Measurements from ENCODE around the gene YY1. TPM values are rescaled to one million over a fixed set of nuclear protein-coding genes. Genes with fewer than 3 reads are reported as not detected.
A peak's percentile ranks its signal among the peaks of the same experiment; 100 is the strongest.

YY1 gene
- total RNA-seq, 1 donor from 2014 or later, result 58.9 TPM

DNA sequence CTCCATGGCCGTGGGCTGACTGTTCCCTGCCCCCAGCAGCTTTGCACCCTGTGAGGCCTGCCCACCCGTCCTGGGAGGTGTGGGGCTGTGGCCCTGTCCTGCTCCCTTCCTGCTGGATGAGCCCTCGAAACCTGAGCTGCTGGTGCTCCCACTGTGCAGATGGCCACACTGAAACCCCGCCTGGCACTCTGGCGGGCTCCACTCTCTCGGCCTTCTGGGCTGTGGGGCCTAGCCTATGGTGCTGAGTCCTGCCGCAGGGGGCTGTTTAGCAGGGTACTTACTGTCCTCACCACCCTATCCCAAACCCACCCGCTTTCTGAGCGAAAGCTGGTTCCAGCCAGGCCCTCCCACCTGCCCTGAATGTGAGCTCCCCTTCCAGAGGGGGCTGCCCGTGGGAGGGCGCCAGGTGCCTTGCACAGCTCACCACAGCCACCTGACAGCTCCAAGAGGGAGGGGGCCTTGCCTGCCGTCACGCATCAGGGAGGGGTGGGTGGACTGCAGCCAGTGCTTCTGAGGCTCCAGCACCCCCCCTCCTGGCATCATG is 91.5 kb downstream of the YY1 start:
- DNase-seq (ENCODE audit: low spot score), result no peak
- H3K36me3 ChIP-seq, result no peaks in the 10 kb centered on the region
- no peaks in the 10 kb centered on the region for H3K9me3 ChIP-seq (ENCODE audit: low read depth)
- Mint-ChIP-seq H3K4me3 (no peak overlapping the region), H3K27me3 (ENCODE audit: insufficient read depth, low read depth) (peaks cover 5% of the 10 kb centered on the region), H3K4me1 (peaks cover 5% of the 10 kb centered on the region), H3K36me3 (no peaks in the 10 kb centered on the region), H3K9me3 (no peaks in the 10 kb centered on the region), H3K27ac (no peak overlapping the region)
- H2AFZ ChIP-seq (replicated peaks), result no peak overlapping the region
- H3K27ac ChIP-seq, result no peak overlapping the region
- no peak overlapping the region for H3K4me2 ChIP-seq
- no peaks in the 10 kb centered on the region for H3K79me2 ChIP-seq (ENCODE audit: low read depth)
- no peaks in the 10 kb centered on the region for H4K20me1 ChIP-seq (ENCODE audit: low read depth)
- TF ChIP-seq, protein P1, sequence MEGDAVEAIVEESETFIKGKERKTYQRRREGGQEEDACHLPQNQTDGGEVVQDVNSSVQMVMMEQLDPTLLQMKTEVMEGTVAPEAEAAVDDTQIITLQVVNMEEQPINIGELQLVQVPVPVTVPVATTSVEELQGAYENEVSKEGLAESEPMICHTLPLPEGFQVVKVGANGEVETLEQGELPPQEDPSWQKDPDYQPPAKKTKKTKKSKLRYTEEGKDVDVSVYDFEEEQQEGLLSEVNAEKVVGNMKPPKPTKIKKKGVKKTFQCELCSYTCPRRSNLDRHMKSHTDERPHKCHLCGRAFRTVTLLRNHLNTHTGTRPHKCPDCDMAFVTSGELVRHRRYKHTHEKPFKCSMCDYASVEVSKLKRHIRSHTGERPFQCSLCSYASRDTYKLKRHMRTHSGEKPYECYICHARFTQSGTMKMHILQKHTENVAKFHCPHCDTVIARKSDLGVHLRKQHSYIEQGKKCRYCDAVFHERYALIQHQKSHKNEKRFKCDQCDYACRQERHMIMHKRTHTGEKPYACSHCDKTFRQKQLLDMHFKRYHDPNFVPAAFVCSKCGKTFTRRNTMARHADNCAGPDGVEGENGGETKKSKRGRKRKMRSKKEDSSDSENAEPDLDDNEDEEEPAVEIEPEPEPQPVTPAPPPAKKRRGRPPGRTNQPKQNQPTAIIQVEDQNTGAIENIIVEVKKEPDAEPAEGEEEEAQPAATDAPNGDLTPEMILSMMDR (IDR thresholded peaks at IDR 0.05), result no peak
- TF ChIP-seq EZH2 (IDR thresholded peaks at IDR 0.05), result no peak
- TF ChIP-seq EZH2phosphoT487 (IDR thresholded peaks at IDR 0.05), result no peak
- peaks cover 5% of the 10 kb centered on the region for H3K4me1 ChIP-seq
- no peaks in the 10 kb centered on the region for H3F3A ChIP-seq (ENCODE audit: low read depth)
- no peaks in the 10 kb centered on the region for H3K27me3 ChIP-seq
- H3K9ac ChIP-seq, result no peak overlapping the region
- H3K4me3 ChIP-seq, result no peak overlapping the region

DNA sequence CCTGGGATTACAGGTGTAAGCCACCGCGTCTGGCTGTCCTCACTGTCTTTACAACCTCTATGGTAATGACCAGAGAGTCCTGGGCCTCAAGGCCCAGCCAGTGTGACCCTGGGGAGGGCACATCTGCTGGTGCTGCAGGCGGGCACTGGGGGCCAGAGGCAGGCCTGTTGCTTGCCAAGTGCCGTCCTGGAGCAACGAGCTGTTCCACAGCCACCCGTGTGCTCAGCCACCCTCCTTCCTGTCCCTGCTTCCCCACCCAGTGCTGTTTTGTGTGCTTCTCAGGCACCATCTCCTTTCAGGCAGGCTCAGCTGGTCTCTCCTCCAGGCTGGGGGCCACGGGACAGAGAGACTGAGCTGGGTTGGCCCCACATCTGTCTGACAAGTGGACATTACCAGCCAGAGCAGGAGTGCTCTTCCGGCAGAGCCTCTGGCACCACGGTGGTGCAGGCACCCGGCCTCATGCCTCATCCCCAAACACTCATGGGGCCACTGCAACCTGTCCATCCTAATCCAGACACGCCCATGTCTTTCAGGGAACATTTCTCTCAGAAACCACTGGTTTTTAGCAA is 93.2 kb downstream of the YY1 start:
- Histone ChIP-seq H3K36me3 (no peaks in the 10 kb centered on the region), H3K4me3 (no peak overlapping the region), H2AFZ (replicated peaks) (no peak overlapping the region), H3K9me3 (ENCODE audit: low read depth) (no peaks in the 10 kb centered on the region), H3K4me1 (peaks cover 5% of the 10 kb centered on the region), H4K20me1 (ENCODE audit: low read depth) (no peaks in the 10 kb centered on the region), H3K27ac (no peak overlapping the region), H3K27me3 (no peaks in the 10 kb centered on the region), H3K79me2 (ENCODE audit: low read depth) (no peaks in the 10 kb centered on the region), H3K4me2 (no peak overlapping the region), H3K9ac (no peak overlapping the region), H3F3A (ENCODE audit: low read depth) (no peaks in the 10 kb centered on the region)
- no peak overlapping the region for H3K27ac Mint-ChIP-seq
- TF ChIP-seq, protein P1 (IDR thresholded peaks at IDR 0.05), result no peak
- TF ChIP-seq EZH2 (IDR thresholded peaks at IDR 0.05) (no peak), EZH2phosphoT487 (IDR thresholded peaks at IDR 0.05) (no peak)
- H3K27me3 Mint-ChIP-seq (ENCODE audit: insufficient read depth, low read depth), result peaks cover 3% of the 10 kb centered on the region
- no peak overlapping the region for H3K4me3 Mint-ChIP-seq
- H3K36me3 Mint-ChIP-seq, result peaks cover 4% of the 10 kb centered on the region
- H3K4me1 Mint-ChIP-seq, result peaks cover 5% of the 10 kb centered on the region
- H3K9me3 Mint-ChIP-seq, result no peaks in the 10 kb centered on the region
- DNase-seq (ENCODE audit: low spot score), result no peak

MicroRNAs encoded within 50 kb of the gene (microRNA counts, 767-probe panel; counts per million panel counts)
- microRNA hsa-miR-345-5p, result 460 counts per million, percentile 90 among the panel's probes with 10 or more counts

Small RNAs within 50 kb of the gene (microRNA-seq; reads per million reads assigned to microRNA genes)
- gene MIR345 (90.2 reads per million, percentile 74 among the genes with 10 or more reads in this experiment), gene MIR6764 (not detected)

Small RNAs within 50 kb of the gene (small RNA-seq; reads per million reads assigned to genes)
- gene MIR345 (1.3 reads per million, percentile 84 among the genes with 10 or more reads in this experiment), gene RN7SL523P (not detected)

Other genes starting within 250 kb of the YY1 start
- 49.2 and 71.2 TPM in 2 replicates for gene EVL, start 173.7 kb upstream of the YY1 start, total RNA-seq (ENCODE audit: low replicate concordance)
- 0.25 TPM in 1 of 2 replicates, not detected in the other for gene DEGS2, start 79.5 kb upstream of the YY1 start, total RNA-seq (ENCODE audit: low replicate concordance)
- gene SLC25A29, start 67.3 kb downstream of the YY1 start, total RNA-seq (ENCODE audit: low replicate concordance), result 103 and 330 TPM in 2 replicates
- gene SLC25A47, start 84.2 kb downstream of the YY1 start, total RNA-seq (ENCODE audit: low replicate concordance), result not detected in 2 replicates
- 4.9 and 13.6 TPM in 2 replicates for gene WDR25, start 137.3 kb downstream of the YY1 start, total RNA-seq (ENCODE audit: low replicate concordance)

Measured in neural progenitor cell (in vitro differentiated cells).